Measurements from ENCODE around the gene DYNLT4. TPM values are rescaled to one million over a fixed set of nuclear protein-coding genes. Genes with fewer than 3 reads are reported as not detected.

The DYNLT4 gene
- total RNA-seq, 1 experiment from 2014 or later, result 0.31 TPM

GRCh38 chr1:44785501-44786137 is 21.5 kb downstream of the DYNLT4 start (continued):
- TF ChIP-seq, protein P1, sequence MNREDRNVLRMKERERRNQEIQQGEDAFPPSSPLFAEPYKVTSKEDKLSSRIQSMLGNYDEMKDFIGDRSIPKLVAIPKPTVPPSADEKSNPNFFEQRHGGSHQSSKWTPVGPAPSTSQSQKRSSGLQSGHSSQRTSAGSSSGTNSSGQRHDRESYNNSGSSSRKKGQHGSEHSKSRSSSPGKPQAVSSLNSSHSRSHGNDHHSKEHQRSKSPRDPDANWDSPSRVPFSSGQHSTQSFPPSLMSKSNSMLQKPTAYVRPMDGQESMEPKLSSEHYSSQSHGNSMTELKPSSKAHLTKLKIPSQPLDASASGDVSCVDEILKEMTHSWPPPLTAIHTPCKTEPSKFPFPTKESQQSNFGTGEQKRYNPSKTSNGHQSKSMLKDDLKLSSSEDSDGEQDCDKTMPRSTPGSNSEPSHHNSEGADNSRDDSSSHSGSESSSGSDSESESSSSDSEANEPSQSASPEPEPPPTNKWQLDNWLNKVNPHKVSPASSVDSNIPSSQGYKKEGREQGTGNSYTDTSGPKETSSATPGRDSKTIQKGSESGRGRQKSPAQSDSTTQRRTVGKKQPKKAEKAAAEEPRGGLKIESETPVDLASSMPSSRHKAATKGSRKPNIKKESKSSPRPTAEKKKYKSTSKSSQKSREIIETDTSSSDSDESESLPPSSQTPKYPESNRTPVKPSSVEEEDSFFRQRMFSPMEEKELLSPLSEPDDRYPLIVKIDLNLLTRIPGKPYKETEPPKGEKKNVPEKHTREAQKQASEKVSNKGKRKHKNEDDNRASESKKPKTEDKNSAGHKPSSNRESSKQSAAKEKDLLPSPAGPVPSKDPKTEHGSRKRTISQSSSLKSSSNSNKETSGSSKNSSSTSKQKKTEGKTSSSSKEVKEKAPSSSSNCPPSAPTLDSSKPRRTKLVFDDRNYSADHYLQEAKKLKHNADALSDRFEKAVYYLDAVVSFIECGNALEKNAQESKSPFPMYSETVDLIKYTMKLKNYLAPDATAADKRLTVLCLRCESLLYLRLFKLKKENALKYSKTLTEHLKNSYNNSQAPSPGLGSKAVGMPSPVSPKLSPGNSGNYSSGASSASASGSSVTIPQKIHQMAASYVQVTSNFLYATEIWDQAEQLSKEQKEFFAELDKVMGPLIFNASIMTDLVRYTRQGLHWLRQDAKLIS (CRISPR knock-in tag; IDR thresholded peaks at IDR 0.05; ENCODE audit: borderline replicate concordance), result no peak
- no peak for TF ChIP-seq FOXK1 (CRISPR knock-in tag; IDR thresholded peaks at IDR 0.05)
- no peak for TF ChIP-seq ZNF671 (CRISPR knock-in tag; IDR thresholded peaks at IDR 0.05)

DNA sequence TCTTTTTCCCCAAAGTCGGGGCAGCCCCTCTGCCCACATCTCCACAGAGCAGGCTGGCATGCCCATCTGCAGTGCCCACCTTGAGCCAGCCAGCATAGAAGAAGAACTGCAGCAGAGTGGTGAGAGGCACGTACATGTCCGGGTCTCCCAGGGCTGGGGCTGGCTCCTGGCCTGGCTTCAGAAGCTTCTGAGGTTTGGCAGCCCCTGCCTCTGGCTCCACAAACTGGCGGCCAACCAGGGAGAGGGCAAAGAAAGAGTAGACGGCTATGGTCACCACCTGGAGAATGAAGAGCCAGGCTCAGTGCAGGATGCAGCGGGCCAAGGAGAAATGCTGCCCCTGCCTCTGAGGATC is 22.1 kb downstream of the DYNLT4 start:
- ChIA-PET POLR2A (interaction anchor here (0.7 to 2.7 kb wide), 6 partner anchors 9 to 63 kb away, joined by 3 to 19 read pairs (median 6); partner anchors contain the start of genes PLK3 and RPS8), CTCF (interaction anchor here (0.6 to 3.3 kb wide), 18 partner anchors 8 to 234 kb away, joined by 3 to 21 read pairs (median 4); partner anchors contain the start of genes BTBD19, HECTD3, PLK3 and RNU5D-1)
- Mint-ChIP-seq H3K36me3 (peaks cover 5% of the 10 kb centered on the region), H3K27ac (no peak overlapping the region), H3K27me3 (ENCODE audit: low read depth) (peaks cover 12% of the 10 kb centered on the region), H3K9me3 (no peaks in the 10 kb centered on the region), H3K4me3 (peak overlapping the region; percentile 59), H3K4me1 (peaks cover 32% of the 10 kb centered on the region)
- no peak for ATAC-seq
- TF ChIP-seq FOXJ3 (CRISPR knock-in tag; IDR thresholded peaks at IDR 0.05; ENCODE audit: borderline replicate concordance) (no peak), MLX (CRISPR knock-in tag; IDR thresholded peaks at IDR 0.05) (no peak), ELF4 (CRISPR knock-in tag; IDR thresholded peaks at IDR 0.05; ENCODE audit: low read depth) (no peak), GABPB1 (CRISPR knock-in tag; IDR thresholded peaks at IDR 0.05) (no peak), ZNF416 (CRISPR knock-in tag; IDR thresholded peaks at IDR 0.05) (no peak)
- TF ChIP-seq, protein P2, sequence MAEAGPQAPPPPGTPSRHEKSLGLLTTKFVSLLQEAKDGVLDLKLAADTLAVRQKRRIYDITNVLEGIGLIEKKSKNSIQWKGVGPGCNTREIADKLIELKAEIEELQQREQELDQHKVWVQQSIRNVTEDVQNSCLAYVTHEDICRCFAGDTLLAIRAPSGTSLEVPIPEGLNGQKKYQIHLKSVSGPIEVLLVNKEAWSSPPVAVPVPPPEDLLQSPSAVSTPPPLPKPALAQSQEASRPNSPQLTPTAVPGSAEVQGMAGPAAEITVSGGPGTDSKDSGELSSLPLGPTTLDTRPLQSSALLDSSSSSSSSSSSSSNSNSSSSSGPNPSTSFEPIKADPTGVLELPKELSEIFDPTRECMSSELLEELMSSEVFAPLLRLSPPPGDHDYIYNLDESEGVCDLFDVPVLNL (CRISPR knock-in tag; IDR thresholded peaks at IDR 0.05; ENCODE audit: borderline replicate concordance, low read depth), result no peak
- no peak for DNase-seq (ENCODE audit: low spot score)

DNA sequence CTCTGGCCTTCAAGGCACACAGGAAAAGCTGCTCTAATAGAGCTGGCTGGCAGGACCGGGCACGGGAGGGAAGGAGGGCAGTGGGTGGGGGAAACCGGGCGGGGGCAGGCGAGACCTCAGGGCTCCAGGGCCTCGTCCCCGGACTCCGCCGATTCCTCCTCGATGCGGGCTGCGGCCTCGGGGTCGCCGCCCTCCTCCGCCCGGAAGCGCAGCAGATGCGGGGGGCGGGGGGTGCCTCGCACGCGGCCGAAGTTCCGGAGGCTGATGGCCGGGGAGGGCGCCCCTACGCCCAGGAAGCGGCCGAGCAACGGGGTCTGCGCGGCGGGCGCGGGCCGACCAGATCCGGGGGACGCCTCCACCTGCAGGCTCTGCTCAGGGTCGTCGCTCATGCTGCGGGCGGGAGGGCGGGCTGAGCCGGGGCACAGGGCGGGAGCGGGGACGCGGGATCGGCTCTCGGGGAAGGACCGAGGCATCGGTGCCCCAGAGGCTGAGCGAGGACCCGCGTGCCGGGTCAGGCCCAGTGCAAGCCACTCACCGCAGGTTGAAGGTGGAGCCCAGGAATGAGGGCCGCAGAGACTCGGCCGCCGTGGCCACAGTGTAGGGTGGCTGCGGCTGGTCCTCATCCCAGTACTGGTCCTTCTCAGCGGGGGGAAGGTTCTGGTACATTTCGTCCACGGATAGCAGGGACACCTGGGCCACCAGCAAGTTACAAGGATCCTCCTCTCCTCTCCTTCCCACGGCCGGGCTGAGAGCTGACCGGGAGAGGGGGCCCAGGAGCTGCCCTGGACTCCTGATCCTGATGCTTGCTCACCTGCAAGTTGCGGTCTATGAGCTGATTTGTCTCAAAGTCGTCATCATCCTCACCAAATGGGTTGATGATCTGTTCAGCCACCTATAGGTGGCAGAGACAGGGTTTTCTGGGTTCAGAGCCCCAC is 22.8 kb downstream of the DYNLT4 start:
- no peaks in the 10 kb centered on the region for H3K9me3 Mint-ChIP-seq
- H3K36me3 Mint-ChIP-seq, result peaks cover 12% of the 10 kb centered on the region
- ChIA-PET CTCF (interaction anchor here (0.6 to 3.3 kb wide), 21 partner anchors 9 to 228 kb away, joined by 3 to 21 read pairs (median 3); partner anchors contain the start of genes BTBD19, DYNLT4, HECTD3 and PLK3), POLR2A (interaction anchor here (0.6 to 2.7 kb wide), 10 partner anchors 9 to 845 kb away, joined by 3 to 19 read pairs (median 4); partner anchors contain the start of genes EIF2B3, PLK3 and RPS8)
- no peak overlapping the region for H3K27ac Mint-ChIP-seq
- H3K4me1 Mint-ChIP-seq, result peaks cover 28% of the 10 kb centered on the region
- ATAC-seq (peak; percentile 19), DNase-seq (ENCODE audit: low spot score) (peak; percentile 64)
- H3K4me3 Mint-ChIP-seq, result peak overlapping the region; percentile 62
- H3K27me3 Mint-ChIP-seq (ENCODE audit: low read depth), result peaks cover 12% of the 10 kb centered on the region
- no peak for TF ChIP-seq PREB (CRISPR knock-in tag; IDR thresholded peaks at IDR 0.05; ENCODE audit: borderline replicate concordance)
- TF ChIP-seq ESRRA (CRISPR knock-in tag; IDR thresholded peaks at IDR 0.05; ENCODE audit: borderline replicate concordance), result peak; percentile 61; the same call in 1 of the 2 replicates
- TF ChIP-seq TCF7 (CRISPR knock-in tag; IDR thresholded peaks at IDR 0.05; ENCODE audit: low read depth), result no peak
- TF ChIP-seq, protein P1 (CRISPR knock-in tag; IDR thresholded peaks at IDR 0.05; ENCODE audit: borderline replicate concordance), result no peak
- TF ChIP-seq, protein P3, sequence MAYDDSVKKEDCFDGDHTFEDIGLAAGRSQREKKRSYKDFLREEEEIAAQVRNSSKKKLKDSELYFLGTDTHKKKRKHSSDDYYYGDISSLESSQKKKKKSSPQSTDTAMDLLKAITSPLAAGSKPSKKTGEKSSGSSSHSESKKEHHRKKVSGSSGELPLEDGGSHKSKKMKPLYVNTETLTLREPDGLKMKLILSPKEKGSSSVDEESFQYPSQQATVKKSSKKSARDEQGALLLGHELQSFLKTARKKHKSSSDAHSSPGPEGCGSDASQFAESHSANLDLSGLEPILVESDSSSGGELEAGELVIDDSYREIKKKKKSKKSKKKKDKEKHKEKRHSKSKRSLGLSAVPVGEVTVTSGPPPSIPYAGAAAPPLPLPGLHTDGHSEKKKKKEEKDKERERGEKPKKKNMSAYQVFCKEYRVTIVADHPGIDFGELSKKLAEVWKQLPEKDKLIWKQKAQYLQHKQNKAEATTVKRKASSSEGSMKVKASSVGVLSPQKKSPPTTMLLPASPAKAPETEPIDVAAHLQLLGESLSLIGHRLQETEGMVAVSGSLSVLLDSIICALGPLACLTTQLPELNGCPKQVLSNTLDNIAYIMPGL (CRISPR knock-in tag; IDR thresholded peaks at IDR 0.05), result peak; percentile 58; the same call in 1 of the 2 replicates
- TF ChIP-seq TEAD1 (CRISPR knock-in tag; IDR thresholded peaks at IDR 0.05), result no peak
- no peak for TF ChIP-seq ZNF138 (CRISPR knock-in tag; conservative IDR thresholded peaks at IDR 0.05)
- no peak; the same call in 1 of the 2 replicates for TF ChIP-seq SMAD3 (CRISPR knock-in tag; IDR thresholded peaks at IDR 0.05; ENCODE audit: borderline replicate concordance)

Data from WTC11 (cell line).